Left renal pelvis (tissue), 4 donors: Measurements from ENCODE around the gene SLC7A6OS. TPM values are rescaled to one million over a fixed set of nuclear protein-coding genes. Genes with fewer than 3 reads are reported as not detected.

Experiments used
- DNase-seq, 4 donors: peaks; one replicate each; pipeline ENCODE4 v3.0.0-alpha.2; 2013; ENCODE audit warnings: low read depth in 4 of 4, low spot score in 3 of 4
- polyA plus RNA-seq, 4 donors: library from polyadenylated mRNA; unstranded; fragments of 120-200 nt; gene quantifications; one replicate each; pipeline ENCODE4 v1.2.1, GENCODE V29; 2013; ENCODE audit not compliant: insufficient read length in 4 of 4

SLC7A6OS gene
- polyA plus RNA-seq, 4 donors: 16.0 to 23.7 (median 21.9) TPM

DNA sequence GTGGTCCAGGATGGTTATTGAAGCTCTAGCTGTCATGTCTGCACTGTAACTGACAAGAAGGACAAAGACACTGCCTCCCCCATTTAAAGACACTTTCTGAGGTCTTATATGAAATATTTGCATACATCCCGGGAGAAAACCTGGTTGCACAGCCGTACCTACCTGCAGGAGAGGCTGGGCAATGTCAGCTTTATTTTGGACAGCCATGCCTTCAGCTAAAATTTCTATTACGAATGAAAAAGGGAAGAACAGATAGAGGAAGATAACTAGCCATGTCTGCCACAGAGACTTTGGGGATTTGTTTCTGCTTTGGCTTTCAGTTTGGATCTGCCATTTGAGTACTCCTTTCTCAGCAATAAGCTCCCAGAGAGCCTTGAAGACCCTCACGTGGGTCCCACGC, 27.4 kb downstream of the SLC7A6OS start:
- no peak for DNase-seq

DNA sequence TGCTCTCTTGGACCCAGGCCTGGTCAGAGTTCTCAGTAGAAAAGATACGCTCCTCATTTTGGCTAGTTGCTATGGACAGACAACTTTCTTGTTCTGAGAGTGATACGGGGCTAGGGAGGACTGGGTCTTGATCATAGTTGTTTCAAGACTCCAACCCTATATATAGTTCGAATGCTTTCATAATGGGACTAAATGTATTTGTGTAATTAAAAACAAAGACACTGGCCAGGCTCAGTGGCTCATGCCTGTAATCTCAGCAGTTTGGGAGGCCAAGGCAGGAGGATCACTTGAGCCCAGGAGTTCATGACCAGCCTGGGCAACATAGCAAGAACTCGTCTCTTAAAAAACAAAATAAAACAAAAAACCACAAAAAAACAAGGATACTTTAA, 28.7 kb downstream of the SLC7A6OS start:
- DNase-seq: no peak

DNA sequence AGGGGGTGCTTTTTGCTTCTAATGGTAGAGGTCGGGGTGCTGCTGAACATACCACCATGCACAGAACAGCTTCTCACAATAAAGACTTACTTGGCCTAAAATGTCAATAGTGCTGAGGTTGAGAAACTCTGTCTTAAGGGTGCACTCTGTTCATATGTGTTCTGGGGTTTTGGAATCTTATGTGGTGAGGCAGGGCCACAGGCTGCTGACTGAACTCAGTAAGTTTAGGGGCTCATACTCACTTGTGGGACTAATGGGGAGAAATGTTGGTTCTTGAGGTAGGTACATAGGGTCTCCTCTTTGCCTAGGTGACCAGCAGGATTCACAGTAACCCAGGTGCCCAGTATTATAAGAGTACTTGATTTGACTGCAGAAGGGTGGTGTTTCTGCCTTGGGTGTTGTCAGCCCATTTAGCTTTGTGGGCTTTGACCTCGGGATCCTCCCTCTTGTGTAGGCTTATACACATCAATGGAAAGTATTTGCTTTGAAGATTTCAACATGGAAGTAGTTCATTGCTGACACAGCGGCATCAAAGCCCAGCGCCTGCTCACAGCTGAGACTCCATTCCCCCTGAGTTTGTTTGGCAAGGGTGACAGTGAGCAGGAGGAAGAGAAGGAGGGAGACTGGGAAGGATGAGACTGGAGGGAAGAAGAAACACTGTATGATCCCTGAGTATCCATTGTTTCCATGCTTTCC, 29.2 kb downstream of the SLC7A6OS start:
- DNase-seq: no peak

DNA sequence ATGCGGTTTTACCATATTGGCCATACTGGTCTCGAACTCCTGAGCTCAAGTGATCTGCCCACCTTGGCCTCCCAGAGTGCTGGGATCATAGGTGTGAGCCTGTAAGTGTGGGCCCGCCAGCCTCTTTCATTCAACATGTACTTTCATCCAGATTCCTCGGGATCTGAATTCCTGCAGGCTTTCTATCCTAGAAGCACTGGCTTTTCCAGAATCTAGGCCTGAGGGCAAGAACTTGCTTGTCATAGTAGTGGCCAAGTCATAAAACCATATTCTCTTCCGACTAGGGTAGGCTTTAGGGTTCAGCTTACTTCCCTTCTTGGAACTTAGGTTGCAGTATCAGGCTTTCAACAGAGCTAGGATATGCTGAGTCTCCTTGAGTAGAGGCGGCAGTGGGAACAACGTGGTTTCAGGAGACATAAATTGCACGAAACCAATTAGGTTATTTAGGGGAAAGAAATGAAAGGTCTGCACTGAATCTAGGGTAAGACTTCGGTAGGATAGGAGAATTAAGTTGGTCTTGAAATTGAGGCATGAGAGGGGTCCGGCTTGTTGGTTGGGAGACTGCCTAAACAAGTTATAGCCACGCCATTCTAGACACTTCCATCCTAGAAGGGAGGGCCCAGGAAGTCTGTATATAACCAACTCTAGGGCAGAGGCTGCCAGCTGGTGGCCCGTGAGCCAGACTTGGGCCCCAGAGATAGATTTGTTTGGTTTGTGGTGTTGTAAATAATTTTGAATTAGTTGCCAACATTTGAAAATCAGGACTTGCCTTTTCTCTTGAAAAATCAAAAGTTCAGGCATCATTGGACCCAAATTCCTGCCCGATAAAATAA, 30.8 kb downstream of the SLC7A6OS start:
- DNase-seq: no peak

DNA sequence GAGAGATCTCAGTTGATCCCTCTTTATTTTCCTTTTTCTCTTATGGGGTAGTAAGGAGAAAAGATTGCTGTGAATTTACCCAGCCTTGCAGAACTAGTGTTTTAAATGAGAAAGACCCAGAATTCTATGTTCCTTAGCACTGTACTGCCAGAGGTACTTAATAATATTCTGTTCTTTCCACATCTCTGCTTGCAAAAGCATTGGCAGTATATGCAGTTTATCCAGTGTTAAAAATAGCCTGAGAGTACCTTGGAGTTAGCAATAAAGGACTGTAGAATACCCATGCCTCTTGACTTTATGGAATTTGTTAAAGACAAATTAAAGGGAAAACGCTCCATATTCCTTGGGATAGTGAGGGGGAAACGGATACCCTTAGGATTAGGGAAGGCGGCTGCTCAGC, 34.5 kb downstream of the SLC7A6OS start:
- DNase-seq: no peak

DNA sequence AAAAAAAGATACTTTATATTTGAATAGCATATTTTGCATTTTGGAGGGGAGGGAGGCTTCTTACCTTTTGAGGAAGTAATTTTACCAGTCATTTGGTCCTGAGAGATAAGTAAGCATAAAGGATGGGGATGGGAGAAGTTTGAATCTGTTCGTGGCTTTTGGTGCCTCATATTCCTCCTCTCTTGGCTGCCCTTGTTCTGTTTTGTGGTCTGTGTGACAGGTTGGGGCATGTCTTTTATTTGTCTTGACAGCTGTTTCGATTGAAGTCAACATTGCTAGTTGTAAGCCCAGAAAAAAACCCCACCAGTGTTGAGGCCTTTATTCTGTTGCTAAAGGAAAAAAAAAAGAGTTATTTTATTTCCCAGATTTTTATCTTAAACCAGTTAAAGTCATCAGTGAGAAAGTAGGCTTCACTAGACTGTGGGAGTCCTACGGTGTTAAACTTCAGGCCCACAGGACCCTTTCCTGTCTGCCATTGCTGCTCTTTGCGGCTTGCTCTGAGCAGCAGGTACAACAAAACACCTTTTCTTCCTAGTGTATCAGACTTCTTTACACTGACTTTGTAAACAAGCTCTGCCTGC, 35.0 kb downstream of the SLC7A6OS start:
- DNase-seq: no peak

DNA sequence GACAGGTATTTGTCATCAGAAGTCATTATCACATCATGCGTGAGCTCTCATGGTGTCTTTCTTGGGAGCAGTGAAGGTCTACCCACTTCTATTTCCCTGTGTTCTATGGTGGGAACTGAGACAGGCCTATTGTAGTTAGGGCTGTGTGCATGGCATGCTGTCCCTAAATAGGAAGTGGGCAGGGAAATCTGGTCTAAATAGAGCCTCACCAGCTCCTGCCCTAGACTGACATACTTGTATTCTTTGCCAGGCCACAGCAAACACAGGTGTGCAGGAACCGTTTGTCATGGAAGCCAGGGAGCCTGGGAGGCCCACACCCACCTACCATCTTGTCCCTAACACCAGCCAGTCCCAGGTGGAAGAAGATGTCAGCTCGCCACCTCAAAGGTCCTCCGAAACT, 36.3 kb downstream of the SLC7A6OS start:
- no peak for DNase-seq

DNA sequence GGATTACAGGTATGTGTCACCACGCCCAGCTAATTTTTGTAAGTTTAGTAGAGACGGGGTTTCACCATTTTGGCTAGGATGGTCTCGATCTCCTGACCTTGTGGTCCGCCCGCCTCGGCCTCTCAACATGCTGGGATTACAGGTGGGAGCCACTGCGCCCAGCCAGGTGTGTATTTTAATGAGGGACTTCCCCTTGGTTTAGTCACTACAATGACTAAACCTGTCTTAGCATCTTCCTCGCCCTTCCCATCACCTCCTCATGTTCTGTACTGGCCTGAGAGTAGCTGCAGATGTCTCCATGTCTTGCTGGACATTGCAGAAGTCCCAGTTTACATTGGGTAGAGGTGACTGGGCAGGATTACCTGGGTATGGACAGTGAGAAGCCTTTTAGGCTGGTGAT, 36.9 kb downstream of the SLC7A6OS start:
- DNase-seq: no peak

DNA sequence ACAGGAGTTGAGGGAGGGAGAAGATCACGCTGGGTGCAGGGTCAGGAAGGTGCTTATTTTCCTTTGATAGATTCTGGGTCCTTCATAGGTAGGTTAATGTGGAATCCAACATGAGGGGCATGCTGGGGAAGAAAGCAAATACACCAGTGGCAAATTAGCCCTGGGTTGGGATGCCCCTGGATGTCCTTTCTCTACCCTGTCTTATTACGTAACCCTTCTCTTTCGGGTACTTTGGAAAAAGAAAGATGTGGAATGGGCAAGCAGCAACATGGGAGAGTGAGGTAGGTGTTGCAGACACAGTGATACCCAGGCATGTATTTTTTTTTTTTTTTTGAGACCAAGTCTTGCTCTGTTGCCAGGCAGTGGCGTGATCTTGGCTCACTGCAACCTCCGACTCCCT, 37.3 kb downstream of the SLC7A6OS start:
- DNase-seq: no peak

DNA sequence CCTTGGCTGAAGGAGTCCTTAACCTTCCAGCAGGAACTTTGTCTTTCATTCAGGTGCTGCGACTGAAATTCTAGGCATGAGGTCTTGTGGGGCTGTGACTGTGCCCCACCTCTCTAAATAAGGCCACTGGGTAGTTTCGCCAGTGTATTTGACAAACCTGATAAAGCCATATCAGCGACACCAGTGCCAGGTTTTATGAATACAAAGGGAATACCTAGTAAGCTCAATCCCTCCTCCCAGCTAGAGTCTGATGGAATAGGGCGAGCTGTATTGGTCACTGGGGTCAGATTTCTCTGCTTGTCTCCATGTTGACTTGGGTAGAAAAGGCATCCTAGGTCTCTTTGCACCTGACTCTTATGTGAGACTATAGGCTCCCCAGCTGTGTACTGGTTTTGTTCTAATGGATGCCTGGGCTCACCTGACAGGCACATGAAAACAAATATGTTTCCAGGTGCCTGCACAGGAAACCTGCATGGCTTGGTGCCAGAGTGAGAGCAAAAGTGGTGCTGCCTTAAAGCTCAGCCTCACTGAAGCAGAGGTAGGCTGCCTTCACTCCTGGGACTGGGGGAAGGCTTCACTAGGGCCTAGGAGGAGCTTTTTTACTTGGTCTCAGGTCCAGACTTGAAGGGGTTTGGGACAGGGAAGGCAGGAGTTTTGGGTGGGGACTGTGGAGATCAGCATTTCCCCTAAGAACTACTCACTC, 38.1 kb downstream of the SLC7A6OS start:
- DNase-seq: no peak

DNA sequence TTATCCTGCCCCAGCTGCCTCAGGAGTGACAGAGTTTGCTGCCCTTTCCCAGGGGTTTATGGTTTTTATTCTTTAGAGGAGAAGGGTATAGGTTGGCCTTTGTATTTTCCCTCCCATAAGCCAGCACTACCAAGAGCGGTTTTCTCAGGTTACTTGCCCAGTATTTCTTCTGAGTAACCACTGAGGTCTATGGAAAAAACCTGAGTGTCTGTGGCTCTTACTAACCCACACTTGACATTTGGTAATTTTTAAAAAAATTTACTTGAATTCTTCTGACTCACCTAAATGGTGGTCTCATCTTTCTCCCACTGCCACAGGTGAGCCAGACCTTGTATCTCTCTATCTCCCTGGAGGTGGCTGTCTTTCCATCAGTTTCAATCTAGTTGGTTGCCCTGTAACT, 40.4 kb downstream of the SLC7A6OS start:
- DNase-seq: no peak

DNA sequence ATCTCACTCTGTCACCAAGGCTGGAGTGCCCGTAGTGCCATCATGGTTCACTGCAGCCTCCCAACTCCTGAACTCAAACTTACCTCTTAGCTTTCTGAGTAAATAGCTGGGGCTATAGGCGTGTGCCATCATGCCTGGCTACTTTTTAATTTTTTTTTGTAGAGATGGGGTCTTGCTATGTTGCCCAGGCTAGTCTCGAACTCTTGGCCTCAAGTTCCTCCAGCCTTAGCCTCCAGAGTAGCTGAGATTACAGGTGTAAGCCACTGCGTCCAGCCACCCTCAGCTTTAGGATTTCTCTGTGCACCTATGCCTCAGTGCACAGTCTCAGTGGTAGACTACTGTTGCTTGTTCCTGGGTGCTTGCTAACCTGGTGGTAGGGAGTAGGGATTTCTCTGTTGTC, 41.0 kb downstream of the SLC7A6OS start:
- no peak for DNase-seq

DNA sequence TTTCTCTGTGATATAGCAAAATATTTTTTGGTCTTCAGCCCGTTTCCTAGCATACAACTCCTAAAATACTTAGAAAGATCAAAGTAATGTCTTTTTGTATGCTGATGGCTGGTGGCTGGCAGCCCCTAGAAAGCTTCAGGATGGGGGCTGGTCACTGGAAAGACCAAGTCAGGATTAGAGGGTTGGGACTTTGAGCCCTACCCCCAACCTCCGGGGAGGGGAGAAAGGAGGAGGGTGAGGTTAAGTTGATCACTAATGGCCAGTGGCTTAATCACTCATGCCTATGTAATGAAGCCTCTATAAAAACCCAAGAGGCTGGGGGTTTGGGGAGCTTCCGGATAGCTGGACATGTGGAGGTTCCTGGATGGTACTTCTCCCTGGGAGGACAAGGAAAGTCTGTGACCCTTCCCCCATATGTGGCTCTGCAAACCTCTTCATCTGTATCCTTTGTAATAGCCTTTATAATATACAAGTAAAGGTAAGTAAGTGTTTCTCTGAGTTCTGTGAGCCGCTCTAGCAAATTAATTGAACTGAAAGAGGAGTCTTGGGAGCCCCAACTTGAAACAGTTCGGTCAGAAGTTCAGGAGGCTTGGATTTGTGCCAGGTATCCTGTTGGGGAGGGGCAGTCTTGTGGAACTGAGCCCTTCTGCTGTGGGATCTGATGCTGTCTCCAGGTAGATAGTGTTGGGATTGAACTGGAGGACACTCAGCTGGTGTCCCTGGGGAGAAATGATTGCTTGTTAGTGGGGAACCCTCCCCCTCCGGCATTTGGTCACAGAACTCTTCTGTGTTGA, 42.9 kb downstream of the SLC7A6OS start:
- DNase-seq: no peak

DNA sequence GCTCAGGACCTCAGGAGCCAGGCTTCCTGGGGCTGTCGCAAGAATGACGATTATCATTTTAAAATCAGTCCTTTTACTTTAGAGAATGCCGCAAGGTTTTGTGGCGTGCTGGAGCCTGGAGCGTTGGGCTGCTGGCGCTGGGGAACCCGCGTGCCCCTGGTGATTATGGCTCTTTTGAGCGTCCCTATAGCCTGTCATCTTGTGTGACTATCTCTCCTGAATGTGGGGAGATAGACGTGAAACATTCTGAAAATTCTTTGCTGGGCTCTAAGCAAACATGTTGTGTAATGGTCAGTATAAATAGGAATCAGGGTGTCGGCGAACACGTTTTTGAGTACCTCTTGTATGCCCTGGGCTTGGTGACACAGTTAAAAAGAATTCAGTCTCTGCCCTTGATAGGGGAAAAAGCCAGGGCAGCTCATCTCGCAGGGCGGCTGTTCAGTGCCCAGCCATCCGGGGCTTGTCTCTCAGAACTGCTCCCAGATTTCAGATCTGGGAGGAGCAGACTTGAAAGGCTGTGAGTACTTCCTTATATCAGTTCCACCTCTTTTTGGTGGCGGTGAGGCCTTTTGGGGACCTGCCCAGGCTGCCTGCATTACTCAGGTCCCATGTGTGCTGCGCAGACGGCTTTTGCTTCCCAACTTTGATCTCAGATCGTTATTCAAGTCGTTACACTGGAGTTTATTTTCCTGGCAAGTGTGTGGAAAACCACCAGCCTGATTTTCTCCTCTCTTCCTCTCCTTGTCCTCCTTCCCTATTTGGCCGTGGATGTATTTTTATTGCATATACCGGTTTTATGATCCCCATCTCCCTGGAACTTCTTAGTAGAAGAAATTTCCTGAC, 45.4 kb downstream of the SLC7A6OS start:
- DNase-seq: no peak

DNA sequence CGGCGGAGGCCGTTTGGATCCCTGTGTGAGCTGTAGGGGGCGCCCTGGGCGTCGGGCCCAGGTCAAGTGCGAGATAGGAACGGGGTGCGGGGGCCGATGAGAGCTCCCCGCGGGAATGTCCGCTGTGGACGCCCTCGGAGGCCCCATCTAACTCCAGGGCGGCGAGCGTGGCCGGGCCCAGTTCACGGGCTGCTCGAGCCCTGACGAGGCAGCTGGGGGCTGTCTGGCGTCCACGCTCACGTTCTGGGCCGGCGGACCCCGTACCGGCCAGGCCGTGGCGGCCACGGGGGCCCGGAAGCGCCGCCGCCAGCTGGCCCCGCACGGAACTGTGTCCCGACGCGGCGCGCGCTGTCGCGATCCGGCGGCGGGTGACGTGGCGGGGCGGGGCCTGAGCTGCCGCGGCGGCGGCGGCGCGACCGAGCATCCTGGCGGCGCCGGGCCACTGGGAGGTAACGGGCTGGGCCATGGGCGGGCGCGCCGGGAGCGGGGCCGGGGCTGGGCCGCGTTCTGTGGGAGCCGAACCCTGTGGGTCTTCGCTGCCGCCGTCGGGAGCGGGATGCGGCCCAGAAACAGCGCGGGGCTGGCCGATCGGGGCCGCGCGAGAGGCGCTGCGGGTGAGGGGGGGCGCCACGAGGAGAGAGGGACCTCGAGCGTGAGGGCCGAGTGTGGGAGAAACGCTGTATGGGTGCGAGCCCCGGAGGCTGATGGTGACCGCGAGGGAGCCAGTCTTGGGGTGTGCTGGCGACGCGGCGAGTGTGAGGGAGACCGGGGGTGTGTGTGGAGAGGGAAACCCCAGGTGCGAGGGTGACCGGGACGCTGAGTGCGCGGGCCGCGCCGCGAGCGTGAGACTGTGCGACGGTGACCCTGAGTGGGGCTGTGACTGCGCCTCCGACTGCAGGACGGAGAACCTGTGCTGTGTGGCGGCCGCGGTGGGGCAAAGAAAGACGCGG, 46.3 kb downstream of the SLC7A6OS start, which contains the start of gene SLC7A6:
Gene SLC7A6 (plus strand): TSS at position 399 of the 950 bp plus-strand sequence. CDS start 10,201 bp downstream, outside the sequence.
- no peak for DNase-seq

DNA sequence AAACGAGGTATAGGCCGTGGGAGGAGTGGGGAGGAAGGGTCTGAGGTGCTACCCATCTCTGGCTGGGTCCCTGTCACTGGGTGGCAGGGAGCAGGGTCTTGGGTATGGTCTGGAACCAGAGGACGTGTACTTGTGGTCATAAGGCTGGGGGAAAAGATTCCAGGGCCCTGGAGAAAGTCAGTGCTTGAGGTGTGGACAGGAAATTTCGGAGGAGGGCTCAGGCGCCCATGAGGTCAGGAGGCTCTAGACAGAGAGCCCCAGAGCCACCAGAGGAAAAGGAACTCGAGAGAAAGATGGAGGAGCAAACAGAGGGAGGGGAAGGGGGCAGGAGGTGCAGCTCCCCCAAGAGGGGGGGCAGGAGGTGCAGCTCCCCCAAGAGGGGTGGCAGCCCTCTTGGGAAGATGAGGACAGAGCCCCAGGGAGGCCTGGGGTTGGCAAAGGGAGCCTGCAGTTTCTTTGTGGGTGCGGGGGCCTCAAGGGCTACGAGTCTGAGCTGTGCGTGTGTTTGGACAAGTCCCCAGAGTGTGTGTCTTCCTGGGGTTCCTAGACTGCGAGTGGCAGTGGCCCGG, 47.1 kb downstream of the SLC7A6OS start:
- DNase-seq: no peak

DNA sequence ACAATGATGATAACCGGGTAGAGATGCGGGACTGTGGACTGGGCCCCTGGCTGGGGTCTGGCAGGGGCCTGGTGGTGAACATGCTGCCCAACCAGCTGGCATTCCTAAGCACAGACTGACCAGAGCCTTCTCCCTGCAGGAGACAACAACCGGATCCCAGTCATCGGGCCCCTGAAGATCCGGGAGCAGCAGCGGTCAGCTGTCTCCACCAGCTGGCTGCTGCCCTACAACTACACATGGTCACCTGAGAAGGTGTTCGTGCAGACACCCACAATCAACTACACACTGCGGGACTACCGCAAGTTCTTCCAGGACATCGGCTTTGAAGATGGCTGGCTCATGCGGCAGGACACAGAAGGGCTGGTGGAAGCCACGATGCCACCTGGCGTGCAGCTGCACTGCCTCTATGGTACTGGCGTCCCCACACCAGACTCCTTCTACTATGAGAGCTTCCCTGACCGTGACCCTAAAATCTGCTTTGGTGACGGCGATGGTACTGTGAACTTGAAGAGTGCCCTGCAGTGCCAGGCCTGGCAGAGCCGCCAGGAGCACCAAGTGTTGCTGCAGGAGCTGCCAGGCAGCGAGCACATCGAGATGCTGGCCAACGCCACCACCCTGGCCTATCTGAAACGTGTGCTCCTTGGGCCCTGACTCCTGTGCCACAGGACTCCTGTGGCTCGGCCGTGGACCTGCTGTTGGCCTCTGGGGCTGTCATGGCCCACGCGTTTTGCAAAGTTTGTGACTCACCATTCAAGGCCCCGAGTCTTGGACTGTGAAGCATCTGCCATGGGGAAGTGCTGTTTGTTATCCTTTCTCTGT, 51.5 kb downstream of the SLC7A6OS start:
- DNase-seq: no peak
